Stimulated activated CD8-positive, alpha-beta memory T cell treated with anti-CD3 and anti-CD28 coated beads, Interleukin-2, amount 100 ng/mL, for 1 hour (primary cell): ENCODE measurements around the gene CHRND.

Experiments used
- DNase-seq, 2 donors: peaks; one replicate each; pipeline ENCODE4 v3.0.0-alpha.2; 2020; ENCODE audit warnings: low read depth in 2 of 2

The CHRND gene

GRCh38 chr2:232525791-232526371 lies at the start of gene CHRND:
CHRND (plus strand) TSS chr2:232526160; CDS start chr2:232526216, 56 bp downstream.
- no peak for DNase-seq

GRCh38 chr2:232476791-232477190 lies 49.2 kb upstream of the CHRND start:
- DNase-seq: no peak

- DNase-seq: no peak
Observed at GRCh38 chr2:232477751-232478510, 48.0 kb upstream of the CHRND start.

- DNase-seq: no peak
Observed at GRCh38 chr2:232478571-232479340, 47.2 kb upstream of the CHRND start.

GRCh38 chr2:232479341-232480200 lies 46.4 kb upstream of the CHRND start:
- no peak for DNase-seq

GRCh38 chr2:232480201-232481190 lies 45.5 kb upstream of the CHRND start:
- DNase-seq: no peak

GRCh38 chr2:232481322-232482140 lies 44.4 kb upstream of the CHRND start:
- no peak for DNase-seq

- DNase-seq: no peak
Observed at GRCh38 chr2:232482301-232483238, 43.4 kb upstream of the CHRND start.

- DNase-seq: no peak
Observed at GRCh38 chr2:232483311-232483922, 42.5 kb upstream of the CHRND start.

- DNase-seq: no peak
Observed at GRCh38 chr2:232483923-232484627, 41.9 kb upstream of the CHRND start.

- no peak for DNase-seq
Observed at GRCh38 chr2:232484628-232485347, 41.2 kb upstream of the CHRND start.

GRCh38 chr2:232485348-232485756 lies 40.6 kb upstream of the CHRND start:
- DNase-seq: no peak

- DNase-seq: no peak
Observed at GRCh38 chr2:232485757-232486557, 40.0 kb upstream of the CHRND start.

- no peak for DNase-seq
Observed at GRCh38 chr2:232486558-232487384, 39.2 kb upstream of the CHRND start.
